Measurements from ENCODE around the gene FAM162B. TPM values are rescaled to one million over a fixed set of nuclear protein-coding genes. Genes with fewer than 3 reads are reported as not detected.
"Not testable (repeated sequence)": the region's sequence is repeated elsewhere in the genome, so short reads cannot be mapped to it uniquely, and the experiment has no call there.

Gene FAM162B
- total and polyA plus RNA-seq, 4 donors, result 3.9 to 64.4 (median 4.9) TPM

DNA sequence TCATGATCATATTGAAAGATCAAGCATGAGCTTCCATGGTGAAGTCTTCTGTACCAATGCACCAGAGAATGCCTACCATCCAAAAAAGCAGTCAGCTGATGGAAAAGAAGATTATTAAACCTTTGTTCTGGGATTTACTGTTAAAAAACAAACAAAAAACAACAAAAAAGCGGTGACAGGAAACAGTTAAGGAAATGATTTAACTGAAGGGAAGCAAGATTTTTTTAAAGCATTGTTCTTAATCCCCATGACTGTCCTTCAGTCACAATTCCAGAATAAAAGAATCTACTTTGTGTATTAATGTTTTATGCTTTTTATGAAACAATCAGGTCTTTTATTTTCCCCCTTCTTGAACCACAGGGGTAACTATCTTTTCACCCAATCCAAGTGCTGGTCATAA is 23.9 kb downstream of the FAM162B start:
- Histone ChIP-seq H3K4me3 (no peak overlapping the region), H3K9me3 (ENCODE audit: control insufficient read depth in 4 of 4, insufficient read depth in 3 of 4, low read length in 3 of 4) (peaks cover 0 to 7% (median under 1%) of the 10 kb centered on the region in 4 donors), H3K27me3 (ENCODE audit: control insufficient read depth in 3 of 3, insufficient read depth in 3 of 3, low read length in 2 of 3) (no peaks in the 10 kb centered on the region), H3K4me1 (ENCODE audit: control insufficient read depth in 5 of 5, insufficient read depth in 5 of 5, low read length in 5 of 5) (peaks cover 0 to 6% (median 0%) of the 10 kb centered on the region in 5 donors), H3K36me3 (ENCODE audit: control insufficient read depth in 4 of 4, insufficient read depth in 4 of 4, low read length in 4 of 4) (peaks cover 0 to 7% (median 3%) of the 10 kb centered on the region in 4 donors), H3K9ac (ENCODE audit: insufficient read depth in 1 of 2, low read length in 2 of 2) (no peak overlapping the region), H3K27ac (ENCODE audit: low read depth in 1 of 2, low read length in 1 of 2) (no peak overlapping the region)
- TF ChIP-seq, protein P1, sequence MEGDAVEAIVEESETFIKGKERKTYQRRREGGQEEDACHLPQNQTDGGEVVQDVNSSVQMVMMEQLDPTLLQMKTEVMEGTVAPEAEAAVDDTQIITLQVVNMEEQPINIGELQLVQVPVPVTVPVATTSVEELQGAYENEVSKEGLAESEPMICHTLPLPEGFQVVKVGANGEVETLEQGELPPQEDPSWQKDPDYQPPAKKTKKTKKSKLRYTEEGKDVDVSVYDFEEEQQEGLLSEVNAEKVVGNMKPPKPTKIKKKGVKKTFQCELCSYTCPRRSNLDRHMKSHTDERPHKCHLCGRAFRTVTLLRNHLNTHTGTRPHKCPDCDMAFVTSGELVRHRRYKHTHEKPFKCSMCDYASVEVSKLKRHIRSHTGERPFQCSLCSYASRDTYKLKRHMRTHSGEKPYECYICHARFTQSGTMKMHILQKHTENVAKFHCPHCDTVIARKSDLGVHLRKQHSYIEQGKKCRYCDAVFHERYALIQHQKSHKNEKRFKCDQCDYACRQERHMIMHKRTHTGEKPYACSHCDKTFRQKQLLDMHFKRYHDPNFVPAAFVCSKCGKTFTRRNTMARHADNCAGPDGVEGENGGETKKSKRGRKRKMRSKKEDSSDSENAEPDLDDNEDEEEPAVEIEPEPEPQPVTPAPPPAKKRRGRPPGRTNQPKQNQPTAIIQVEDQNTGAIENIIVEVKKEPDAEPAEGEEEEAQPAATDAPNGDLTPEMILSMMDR (IDR thresholded peaks at IDR 0.05; ENCODE audit: control extremely low read depth, extremely low read depth), result no peak
- 49 to 62% methylated on average over 1 of the region's 1 CpG for WGBS, 2 donors
- no peak for DNase-seq
- ATAC-seq (ENCODE audit: insufficient read depth, low FRiP score), result no peak

DNA sequence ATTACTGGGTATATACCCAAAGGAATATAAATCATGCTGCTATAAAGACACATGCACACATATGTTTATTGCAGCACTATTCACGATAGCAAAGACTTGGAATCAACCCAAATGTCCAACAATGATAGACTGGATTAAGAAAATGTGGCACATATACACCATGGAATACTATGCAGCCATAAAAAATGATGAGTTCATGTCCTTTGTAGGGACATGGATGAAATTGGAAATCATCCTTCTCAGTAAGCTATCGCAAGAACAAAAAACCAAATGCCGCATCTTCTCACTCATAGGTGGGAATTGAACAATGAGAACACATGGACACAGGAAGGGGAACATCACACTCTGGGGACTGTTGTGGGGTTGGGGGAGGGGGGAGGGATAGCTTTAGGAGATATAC is 25.0 kb downstream of the FAM162B start:
- not testable (repeated sequence) for H3K4me3 ChIP-seq; H3K36me3 ChIP-seq (ENCODE audit: control insufficient read depth in 4 of 4, insufficient read depth in 4 of 4, low read length in 4 of 4); H3K9me3 ChIP-seq (ENCODE audit: control insufficient read depth in 4 of 4, insufficient read depth in 3 of 4, low read length in 3 of 4); DNase-seq; H3K27ac ChIP-seq (ENCODE audit: low read depth in 1 of 2, low read length in 1 of 2); H3K27me3 ChIP-seq (ENCODE audit: control insufficient read depth in 3 of 3, insufficient read depth in 3 of 3, low read length in 2 of 3); H3K9ac ChIP-seq (ENCODE audit: insufficient read depth in 1 of 2, low read length in 2 of 2); ATAC-seq (ENCODE audit: insufficient read depth, low FRiP score); H3K4me1 ChIP-seq (ENCODE audit: control insufficient read depth in 5 of 5, insufficient read depth in 5 of 5, low read length in 5 of 5)
- 92 to 94% methylated on average over 3 of the region's 3 CpGs for WGBS, 2 donors

DNA sequence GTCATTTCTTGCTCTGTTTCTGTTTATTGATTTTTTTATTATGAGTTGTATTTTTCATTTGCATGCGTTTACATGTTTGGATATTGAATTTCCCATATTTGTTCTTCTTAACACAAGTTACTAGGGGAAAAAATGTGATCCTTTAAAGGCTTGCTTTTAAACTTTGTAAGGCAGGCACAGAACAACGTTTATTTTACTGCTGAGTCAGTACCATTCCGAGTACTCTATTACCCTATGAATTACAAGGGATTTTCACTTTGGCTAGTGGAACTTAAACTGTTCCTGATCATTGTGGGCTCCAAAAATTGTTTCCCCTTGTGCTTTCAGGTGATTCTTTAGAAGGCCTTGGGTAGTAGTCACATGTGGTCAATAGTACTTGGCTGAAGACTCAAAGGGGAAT is 28.5 kb downstream of the FAM162B start:
- ATAC-seq (ENCODE audit: insufficient read depth, low FRiP score) (no peak), DNase-seq (no peak)
- no peak overlapping the region for H3K4me3 ChIP-seq
- peaks cover 0 to 8% (median 0%) of the 10 kb centered on the region in 4 donors for H3K9me3 ChIP-seq (ENCODE audit: control insufficient read depth in 4 of 4, insufficient read depth in 3 of 4, low read length in 3 of 4)
- no peaks in the 10 kb centered on the region for H3K27me3 ChIP-seq (ENCODE audit: control insufficient read depth in 3 of 3, insufficient read depth in 3 of 3, low read length in 2 of 3)
- H3K9ac ChIP-seq (ENCODE audit: insufficient read depth in 1 of 2, low read length in 2 of 2), result no peak overlapping the region
- peaks cover 0 to 7% (median 3%) of the 10 kb centered on the region in 4 donors for H3K36me3 ChIP-seq (ENCODE audit: control insufficient read depth in 4 of 4, insufficient read depth in 4 of 4, low read length in 4 of 4)
- no peak overlapping the region for H3K27ac ChIP-seq (ENCODE audit: low read depth in 1 of 2, low read length in 1 of 2)
- no peaks in the 10 kb centered on the region for H3K4me1 ChIP-seq (ENCODE audit: control insufficient read depth in 5 of 5, insufficient read depth in 5 of 5, low read length in 5 of 5)
- 93 to 98% methylated on average over 3 of the region's 3 CpGs for WGBS, 2 donors
- TF ChIP-seq, protein P1 (IDR thresholded peaks at IDR 0.05; ENCODE audit: control extremely low read depth, extremely low read depth), result no peak

GRCh38 chr6:116730513-116730912 is 35.0 kb downstream of the FAM162B start:
- Histone ChIP-seq H3K27ac (ENCODE audit: low read depth in 1 of 2, low read length in 1 of 2) (no peak overlapping the region), H3K36me3 (ENCODE audit: control insufficient read depth in 4 of 4, insufficient read depth in 4 of 4, low read length in 4 of 4) (peaks cover 0 to 17% (median 10%) of the 10 kb centered on the region in 4 donors), H3K4me1 (ENCODE audit: control insufficient read depth in 5 of 5, insufficient read depth in 5 of 5, low read length in 5 of 5) (no peaks in the 10 kb centered on the region), H3K9ac (ENCODE audit: insufficient read depth in 1 of 2, low read length in 2 of 2) (no peak overlapping the region), H3K9me3 (ENCODE audit: control insufficient read depth in 4 of 4, insufficient read depth in 3 of 4, low read length in 3 of 4) (no peaks in the 10 kb centered on the region), H3K4me3 (no peak overlapping the region), H3K27me3 (ENCODE audit: control insufficient read depth in 3 of 3, insufficient read depth in 3 of 3, low read length in 2 of 3) (no peaks in the 10 kb centered on the region)
- TF ChIP-seq, protein P1 (IDR thresholded peaks at IDR 0.05; ENCODE audit: control extremely low read depth, extremely low read depth), result no peak
- ATAC-seq (ENCODE audit: insufficient read depth, low FRiP score), result no peak
- DNase-seq, result no peak

Data from lung (tissue), 12 donors.